Smooth muscle cell (in vitro differentiated cells): ENCODE measurements around the gene ASXL1. TPM values are rescaled to one million over a fixed set of nuclear protein-coding genes. Genes with fewer than 3 reads are reported as not detected.
A peak's percentile ranks its signal among the peaks of the same experiment; 100 is the strongest.

Experiments
- DNase-seq: peaks from one replicate; lab custom pipeline; 2025; ENCODE audit not compliant: unreplicated experiment; lab: John Stamatoyannopoulos, UW
- H2AFZ ChIP-seq: fragments of 200-600 bp; sonication (generic); 2 replicates; pipeline ENCODE4 v1.6.0; 2016; ENCODE audit warnings: antibody characterized with exemption, low read depth, mild to moderate bottlenecking
- H3F3A ChIP-seq: fragments of 200-600 bp; sonication (generic); 2 replicates; pipeline ENCODE4 v1.6.0; 2017; ENCODE audit warnings: antibody characterized with exemption, low read depth
- H3K27ac ChIP-seq: fragments of 200-600 bp; sonication (generic); 2 replicates; pipeline ENCODE4 v1.5.1; 2016; ENCODE audit warnings: low read depth, mild to moderate bottlenecking
- H3K27me3 ChIP-seq: fragments of 200-600 bp; sonication (generic); 2 replicates; pipeline ENCODE4 v1.6.1; 2016; ENCODE audit warnings: low read depth, mild to moderate bottlenecking
- H3K36me3 ChIP-seq: fragments of 200-600 bp; sonication (generic); 2 replicates; pipeline ENCODE4 v1.5.1; 2016; ENCODE audit warnings: low read depth
- H3K4me1 ChIP-seq: fragments of 200-600 bp; sonication (generic); 2 replicates; pipeline ENCODE4 v1.5.1; 2016; ENCODE audit warnings: low read depth
- H3K4me2 ChIP-seq: fragments of 200-600 bp; sonication (generic); 2 replicates; pipeline ENCODE4 v1.6.0; 2016; ENCODE audit warnings: mild to moderate bottlenecking
- H3K4me3 ChIP-seq: fragments of 200-600 bp; sonication (generic); 2 replicates; pipeline ENCODE4 v1.5.1; 2016; ENCODE audit warnings: mild to moderate bottlenecking
- H3K79me2 ChIP-seq: fragments of 200-600 bp; sonication (generic); 2 replicates; pipeline ENCODE4 v1.6.0; 2016; ENCODE audit warnings: low read depth, mild to moderate bottlenecking
- H3K9ac ChIP-seq: fragments of 200-600 bp; sonication (generic); 2 replicates; pipeline ENCODE4 v1.6.0; 2016; ENCODE audit warnings: low read depth
- H3K9me3 ChIP-seq: fragments of 200-600 bp; sonication (generic); replicated peaks from 2 replicates; pipeline ENCODE4 v1.5.1; 2016; ENCODE audit warnings: low read depth
- H4K20me1 ChIP-seq: fragments of 200-600 bp; sonication (generic); 2 replicates; pipeline ENCODE4 v1.6.0; 2016; ENCODE audit warnings: low read depth
- CTCF ChIP-seq: fragments of 200-600 bp; sonication (generic); IDR thresholded peaks from 2 replicates; pipeline ENCODE4 v1.5.1; 2017; ENCODE audit warnings: borderline replicate concordance, mild to moderate bottlenecking, antibody characterized with exemption; ENCODE audit not compliant: insufficient read depth, poor library complexity, severe bottlenecking
- WGBS: methylation state at CpG from one replicate; pipeline ENCODE4 v1.1.7; 2016; ENCODE audit warnings: low lambda C conversion rate; 5-methylcytosine and 5-hydroxymethylcytosine counted together
- polyA plus RNA-seq: library from polyadenylated mRNA; unstranded; fragments of >200 nt; fragmentation: Nextera tagmentation; extraction: Ambion mirVana; gene quantifications from 2 replicates; pipeline ENCODE4 v1.2.1, GENCODE V29; 2016
- total RNA-seq: library from RNA; depleted of rRNA; stranded (reverse); fragments of >200 nt; gene quantifications from 2 replicates; pipeline ENCODE4 v1.2.3, GENCODE V29; 2014

The ASXL1 gene
- total and polyA plus RNA-seq, 2 experiments from 2014 or later: 46.5 to 62.1 TPM

DNA sequence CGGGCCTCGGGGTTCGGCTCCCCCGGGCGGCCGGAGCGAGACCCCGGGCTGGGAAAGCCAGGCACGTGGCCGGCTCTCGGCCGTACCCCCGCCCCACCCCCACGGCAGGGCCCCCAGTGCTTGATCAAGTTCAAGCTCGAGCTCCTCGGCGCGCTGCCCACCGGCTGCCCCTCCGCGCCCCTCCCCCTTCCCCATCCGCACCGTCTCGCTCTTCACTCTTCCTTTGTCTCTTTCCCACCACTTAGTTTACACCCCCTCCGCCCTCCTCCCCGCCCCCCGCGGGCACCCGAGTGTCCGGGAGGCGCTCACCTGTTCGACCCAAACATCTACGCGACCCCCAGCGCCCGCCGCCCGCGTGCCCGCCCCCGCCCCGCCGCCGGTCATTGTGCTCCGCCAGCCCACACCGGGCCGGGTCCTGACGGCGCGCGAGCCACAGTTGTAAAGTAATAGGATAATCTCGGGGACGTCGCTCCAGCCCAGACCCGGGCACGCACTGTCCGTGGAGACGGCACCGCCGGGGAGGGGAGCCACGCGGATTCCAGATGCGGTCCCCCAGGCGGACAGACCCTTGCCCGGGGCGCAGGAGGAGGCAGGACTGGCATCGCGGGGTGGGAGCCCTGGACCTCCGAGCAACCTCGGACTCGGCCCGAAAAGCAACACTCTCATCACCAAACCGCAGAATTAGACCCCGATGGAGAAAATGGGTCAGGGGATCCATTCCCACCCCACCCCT lies 126.3 kb downstream of the ASXL1 start:
- peak overlapping the region; percentile 56 for H2AFZ ChIP-seq
- H3K79me2 ChIP-seq: peaks cover 38% of the 10 kb centered on the region
- no peaks in the 10 kb centered on the region for H3K36me3 ChIP-seq
- peak overlapping the region; percentile 92 for H3K27ac ChIP-seq
- no peaks in the 10 kb centered on the region for H3K27me3 ChIP-seq
- DNase-seq: no peak
- TF ChIP-seq CTCF: no peak
- H3K4me3 ChIP-seq: peak overlapping the region; percentile 88
- H3F3A ChIP-seq: peaks cover 24% of the 10 kb centered on the region
- peaks cover 20% of the 10 kb centered on the region for H3K4me1 ChIP-seq
- peak overlapping the region; percentile 89 for H3K4me2 ChIP-seq
- WGBS: under 1% methylated on average over 46 of the region's 74 CpGs
- peaks cover 35% of the 10 kb centered on the region for H4K20me1 ChIP-seq
- no peaks in the 10 kb centered on the region for H3K9me3 ChIP-seq
- peak overlapping the region; percentile 83 for H3K9ac ChIP-seq

GRCh38 chr20:32484958-32485769 lies 127.0 kb downstream of the ASXL1 start:
- Histone ChIP-seq H3K79me2 (peaks cover 31% of the 10 kb centered on the region), H3F3A (peaks cover 24% of the 10 kb centered on the region), H4K20me1 (peaks cover 27% of the 10 kb centered on the region), H3K9ac (peak overlapping the region; percentile 54), H3K4me2 (peak overlapping the region; percentile 89), H3K36me3 (no peaks in the 10 kb centered on the region), H3K4me1 (peaks cover 20% of the 10 kb centered on the region), H3K9me3 (no peaks in the 10 kb centered on the region), H3K4me3 (peak overlapping the region; percentile 88), H2AFZ (peak overlapping the region; percentile 56), H3K27me3 (no peaks in the 10 kb centered on the region), H3K27ac (peak overlapping the region; percentile 92)
- TF ChIP-seq CTCF: peak; percentile 80
- no peak for DNase-seq
- 7% methylated on average over 20 of the region's 20 CpGs for WGBS

DNA sequence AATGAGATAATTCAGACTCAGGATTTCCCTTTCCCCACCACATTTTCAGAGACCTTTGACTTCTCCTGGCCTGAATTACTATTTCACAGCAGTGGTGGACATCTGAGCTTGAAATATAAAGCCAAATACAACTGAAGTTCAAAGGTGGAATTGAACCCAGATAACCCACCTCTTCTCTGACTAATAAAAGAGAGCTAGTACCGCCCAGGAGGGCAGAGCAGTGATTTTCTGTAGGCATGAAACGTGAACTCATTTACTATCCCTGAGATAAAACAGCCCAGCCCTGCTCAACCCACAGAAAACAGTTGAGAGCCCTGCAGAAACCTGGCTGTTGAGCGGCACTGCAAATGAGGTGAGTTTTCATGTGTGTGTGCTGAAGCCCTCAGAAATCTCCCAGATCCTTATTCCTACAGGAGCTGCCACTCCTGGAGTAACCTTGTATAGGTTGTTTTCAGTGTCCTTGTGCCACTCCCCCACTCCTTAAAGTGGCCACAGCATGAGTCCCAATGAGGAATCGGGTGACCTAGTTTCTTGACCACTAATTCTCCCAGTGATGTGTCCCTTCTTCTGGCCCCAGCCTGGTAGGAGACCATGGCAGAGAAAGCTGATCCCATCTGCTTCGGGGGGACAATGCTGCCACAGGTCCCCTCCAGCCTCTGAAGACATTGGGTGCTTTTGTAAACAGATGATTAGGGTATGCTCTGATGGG lies 127.8 kb downstream of the ASXL1 start:
- Histone ChIP-seq H3K4me1 (peaks cover 13% of the 10 kb centered on the region), H3K27me3 (no peaks in the 10 kb centered on the region), H3K9me3 (no peaks in the 10 kb centered on the region), H3F3A (peaks cover 24% of the 10 kb centered on the region), H3K27ac (peak overlapping the region; percentile 92), H4K20me1 (peaks cover 20% of the 10 kb centered on the region), H2AFZ (no peak overlapping the region), H3K79me2 (peaks cover 23% of the 10 kb centered on the region), H3K4me3 (no peak overlapping the region), H3K9ac (no peak overlapping the region), H3K36me3 (no peaks in the 10 kb centered on the region), H3K4me2 (peak overlapping the region; percentile 89)
- TF ChIP-seq CTCF: no peak
- 58% methylated on average over 5 of the region's 5 CpGs for WGBS
- no peak for DNase-seq
